PC-9 (cell line): ENCODE results near the gene ZDHHC8. TPM values are rescaled to one million over a fixed set of nuclear protein-coding genes. Genes with fewer than 3 reads are reported as not detected.

Experiments
- BruUV-seq: library from RNA; stranded (reverse); fragments of 400-500 nt; replicated peaks from 2 replicates; lab custom pipeline; 2021; lab: Mats Ljungman, UMichigan
- CTCF ChIA-PET: fragments of 300-600 bp; sonication (Branson Sonifier 250); formaldehyde crosslinking; loops from one replicate; lab custom pipeline; 2022; ENCODE audit warnings: antibody characterized with exemption; lab: Charles Lee
- POLR2A ChIA-PET: fragments of 300-600 bp; sonication (Branson Sonifier 250); formaldehyde crosslinking; loops from one replicate; lab custom pipeline; 2022; ENCODE audit warnings: antibody characterized with exemption; ENCODE audit not compliant: unreplicated experiment; lab: Charles Lee
- DNase-seq, 2 experiments: peaks; one replicate each; pipeline versions ENCODE4 v3.0.0 to v3.0.0-alpha.2; 2015 to 2022; ENCODE audit warnings: mixed read lengths in 1 of 2
- H2AFZ ChIP-seq: fragments of 200-600 bp; sonication (generic); 2 replicates; pipeline ENCODE4 v1.8.1; 2017; ENCODE audit warnings: antibody characterized with exemption
- H3F3A ChIP-seq: fragments of 200-600 bp; sonication (generic); 2 replicates; pipeline ENCODE4 v1.8.1; 2017; ENCODE audit warnings: antibody characterized with exemption, mild to moderate bottlenecking, low read depth; ENCODE audit not compliant: insufficient read depth
- H3K27ac ChIP-seq: fragments of 200-600 bp; sonication (generic); 2 replicates; pipeline ENCODE4 v1.6.1; 2016; ENCODE audit warnings: mixed run types
- H3K27me3 ChIP-seq: fragments of 200-600 bp; sonication (generic); 2 replicates; pipeline ENCODE4 v1.6.1; 2016; ENCODE audit warnings: low read depth, mixed run types; ENCODE audit not compliant: insufficient read depth
- H3K36me3 ChIP-seq: fragments of 200-600 bp; sonication (generic); 2 replicates; pipeline ENCODE4 v1.6.1; 2016; ENCODE audit warnings: low read depth, mixed run types
- H3K4me1 ChIP-seq: fragments of 200-600 bp; sonication (generic); replicated peaks from 2 replicates; pipeline ENCODE4 v1.6.1; 2016; ENCODE audit warnings: mixed run types; ENCODE audit not compliant: insufficient read depth
- H3K4me2 ChIP-seq: fragments of 200-600 bp; sonication (generic); 2 replicates; pipeline ENCODE4 v1.6.1; 2017; ENCODE audit warnings: mixed run types
- H3K4me3 ChIP-seq: fragments of 200-600 bp; sonication (generic); 2 replicates; pipeline ENCODE4 v1.6.1; 2016; ENCODE audit warnings: mixed run types
- H3K79me2 ChIP-seq: fragments of 200-600 bp; sonication (generic); 2 replicates; pipeline ENCODE4 v1.6.1; 2017; ENCODE audit warnings: low read depth, mixed run types
- H3K9me2 ChIP-seq: fragments of 200-600 bp; sonication (generic); 2 replicates; pipeline ENCODE4 v1.8.1; 2017; ENCODE audit warnings: mild to moderate bottlenecking; ENCODE audit not compliant: insufficient read depth
- H3K9me3 ChIP-seq: fragments of 200-600 bp; sonication (generic); 2 replicates; pipeline ENCODE4 v1.8.1; 2016; ENCODE audit warnings: low read depth; ENCODE audit not compliant: insufficient read depth
- H4K20me1 ChIP-seq: fragments of 200-600 bp; sonication (generic); 2 replicates; pipeline ENCODE4 v1.8.1; 2017; ENCODE audit not compliant: insufficient read depth
- CTCF ChIP-seq: fragments of 200-600 bp; sonication (generic); conservative IDR thresholded peaks from 2 replicates; pipeline ENCODE4 v1.6.1; 2017; ENCODE audit warnings: mixed run types, antibody characterized with exemption, mild to moderate bottlenecking, moderate library complexity
- EZH2 ChIP-seq: fragments of 200-600 bp; sonication (generic); IDR thresholded peaks from 2 replicates; pipeline ENCODE4 v1.8.0; 2017; ENCODE audit warnings: antibody characterized with exemption, low read depth
- intact Hi-C: fragments of 100-400 bp; cut with micrococcal nuclease; formaldehyde crosslinking; loops from one replicate; pipeline ENCODE4 v1.10.0; 2022; ENCODE audit not compliant: unreplicated experiment
- total RNA-seq: library from RNA; stranded (reverse); gene quantifications from 2 replicates; pipeline ENCODE4 v1.2.3, GENCODE V29; 2021

Gene ZDHHC8
- total RNA-seq, 1 experiment from 2014 or later, result 34.4 TPM

GRCh38 chr22:20141186-20142077 is 9.8 kb downstream of the ZDHHC8 start:
- Histone ChIP-seq H3K79me2 (no peaks in the 10 kb centered on the region), H3F3A (no peaks in the 10 kb centered on the region), H3K9me2 (no peaks in the 10 kb centered on the region), H3K27ac (no peak overlapping the region), H4K20me1 (no peaks in the 10 kb centered on the region), H3K27me3 (no peaks in the 10 kb centered on the region), H3K4me1 (no peaks in the 10 kb centered on the region), H3K4me2 (no peak overlapping the region), H2AFZ (no peak overlapping the region), H3K36me3 (no peaks in the 10 kb centered on the region), H3K4me3 (no peak overlapping the region), H3K9me3 (no peaks in the 10 kb centered on the region)
- POLR2A ChIA-PET, result no interaction called here
- BruUV-seq, result no TSS peak
- intact Hi-C loops, result no loop called here
- no peak for TF ChIP-seq EZH2
- no peak for TF ChIP-seq CTCF
- no peak for DNase-seq
- CTCF ChIA-PET, result no interaction called here

- Histone ChIP-seq H3K79me2 (no peaks in the 10 kb centered on the region), H3K27me3 (no peaks in the 10 kb centered on the region), H3K36me3 (no peaks in the 10 kb centered on the region), H3K4me3 (no peak overlapping the region), H3K4me2 (no peak overlapping the region), H3F3A (no peaks in the 10 kb centered on the region), H4K20me1 (no peaks in the 10 kb centered on the region), H3K27ac (no peak overlapping the region), H3K9me3 (no peaks in the 10 kb centered on the region), H3K9me2 (no peaks in the 10 kb centered on the region), H2AFZ (no peak overlapping the region), H3K4me1 (no peaks in the 10 kb centered on the region)
- no TSS peak for BruUV-seq
- DNase-seq, result no peak
- TF ChIP-seq EZH2 (no peak), CTCF (no peak)
- ChIA-PET CTCF (no interaction called here), POLR2A (no interaction called here)
- intact Hi-C loops, result no loop called here
These were observed 11.4 kb downstream of the ZDHHC8 start for GRCh38 chr22:20142711-20143621.

GRCh38 chr22:20143883-20144665 is 12.5 kb downstream of the ZDHHC8 start:
- BruUV-seq, result no TSS peak
- H3K4me3 ChIP-seq, result no peak overlapping the region
- no peak for DNase-seq
- no peaks in the 10 kb centered on the region for H3K36me3 ChIP-seq
- H3K4me1 ChIP-seq, result no peaks in the 10 kb centered on the region
- no peaks in the 10 kb centered on the region for H3K9me3 ChIP-seq
- no peaks in the 10 kb centered on the region for H3K79me2 ChIP-seq
- no peaks in the 10 kb centered on the region for H3K9me2 ChIP-seq
- intact Hi-C loops, result no loop called here
- H3K27ac ChIP-seq, result no peak overlapping the region
- ChIA-PET POLR2A (no interaction called here), CTCF (no interaction called here)
- no peak overlapping the region for H2AFZ ChIP-seq
- H4K20me1 ChIP-seq, result no peaks in the 10 kb centered on the region
- no peak overlapping the region for H3K4me2 ChIP-seq
- TF ChIP-seq CTCF (no peak), EZH2 (no peak)
- no peaks in the 10 kb centered on the region for H3F3A ChIP-seq
- H3K27me3 ChIP-seq, result no peaks in the 10 kb centered on the region
